ENCODE measurements around the gene REEP6. TPM values are rescaled to one million over a fixed set of nuclear protein-coding genes. Genes with fewer than 3 reads are reported as not detected.

REEP6 gene
- polyA plus RNA-seq (ENCODE audit: insufficient read length in 4 of 4): 10 to 100 TPM; 12.5 to 24.8 (median 18.2) TPM

DNA sequence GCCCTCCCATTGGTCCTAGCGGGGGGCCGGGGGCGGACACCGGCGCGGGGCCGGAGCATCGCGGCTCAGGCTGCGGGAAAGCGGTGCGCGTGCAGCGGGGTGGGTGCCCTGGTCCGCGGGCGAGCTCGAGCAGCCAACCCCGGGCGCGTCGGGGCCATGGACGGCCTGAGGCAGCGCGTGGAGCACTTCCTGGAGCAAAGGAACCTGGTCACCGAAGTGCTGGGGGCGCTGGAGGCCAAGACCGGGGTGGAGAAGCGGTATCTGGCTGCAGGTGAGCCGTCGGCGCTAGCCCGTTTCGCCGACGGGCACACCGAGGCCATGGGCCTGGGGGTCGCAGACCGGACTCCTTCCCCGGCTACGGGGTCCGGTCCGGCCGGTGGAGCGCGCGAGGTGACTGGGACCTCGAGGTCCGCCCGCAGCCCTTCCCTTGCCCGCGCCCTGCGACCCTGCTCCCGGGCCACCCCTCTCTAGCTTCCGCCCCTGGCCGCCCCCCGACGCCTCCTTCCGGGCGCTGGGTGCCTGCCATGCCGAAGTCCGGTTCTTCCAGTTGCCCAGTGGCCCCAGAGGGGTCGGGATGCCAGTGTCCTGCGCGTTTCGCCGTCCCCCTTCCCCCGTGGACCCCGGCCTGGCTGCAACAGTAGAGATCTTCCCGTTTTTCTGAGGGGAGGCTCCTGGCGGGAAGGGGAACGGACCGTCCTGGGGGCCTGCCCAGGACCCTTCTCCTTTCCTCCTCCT lies at the start of gene REEP6:
REEP6 (plus strand) TSS at position 68 of the 735 bp plus-strand sequence; CDS start at position 157, 89 bp downstream.
- DNase-seq (ENCODE audit: low read depth in 4 of 4, low spot score in 2 of 4): no peak

DNA sequence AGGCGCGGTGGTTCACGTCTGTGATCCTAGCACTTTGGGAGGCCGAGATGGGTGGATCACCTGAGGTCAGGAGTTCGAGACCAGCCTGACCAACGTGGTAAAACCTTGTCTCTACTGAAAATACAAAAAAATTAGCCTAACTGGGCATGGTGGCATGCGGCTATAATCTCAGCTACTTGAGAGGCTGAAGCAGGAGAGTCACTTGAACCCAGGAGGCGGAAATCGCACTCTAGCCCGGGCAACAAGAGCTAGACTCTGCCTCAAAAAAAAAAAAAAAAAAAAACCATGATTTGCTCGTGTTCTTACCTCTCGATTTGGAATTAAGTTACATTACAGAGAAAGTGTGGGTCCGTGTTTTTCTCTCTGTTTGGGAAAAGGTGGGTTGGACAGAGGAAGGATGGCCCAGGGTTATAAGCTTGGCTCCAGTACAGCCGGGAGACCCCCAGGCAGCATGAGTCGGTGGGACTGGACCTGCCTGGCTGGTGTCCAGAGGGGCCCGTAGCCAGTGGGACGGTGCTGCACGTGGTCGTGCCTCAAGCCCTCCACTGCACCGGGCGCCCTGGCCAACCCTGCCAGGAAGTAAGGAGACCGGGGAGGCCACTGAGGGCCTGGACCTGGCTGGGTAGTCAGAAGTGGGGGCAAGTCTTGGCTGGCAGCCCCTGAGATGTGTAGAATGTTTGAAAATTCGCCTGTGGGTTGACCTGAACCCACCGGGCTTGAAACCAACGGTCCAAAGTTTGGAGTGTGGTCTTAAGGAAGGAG lies 49.1 kb upstream of the REEP6 start:
- no peak for DNase-seq (ENCODE audit: low read depth in 4 of 4, low spot score in 2 of 4)

DNA sequence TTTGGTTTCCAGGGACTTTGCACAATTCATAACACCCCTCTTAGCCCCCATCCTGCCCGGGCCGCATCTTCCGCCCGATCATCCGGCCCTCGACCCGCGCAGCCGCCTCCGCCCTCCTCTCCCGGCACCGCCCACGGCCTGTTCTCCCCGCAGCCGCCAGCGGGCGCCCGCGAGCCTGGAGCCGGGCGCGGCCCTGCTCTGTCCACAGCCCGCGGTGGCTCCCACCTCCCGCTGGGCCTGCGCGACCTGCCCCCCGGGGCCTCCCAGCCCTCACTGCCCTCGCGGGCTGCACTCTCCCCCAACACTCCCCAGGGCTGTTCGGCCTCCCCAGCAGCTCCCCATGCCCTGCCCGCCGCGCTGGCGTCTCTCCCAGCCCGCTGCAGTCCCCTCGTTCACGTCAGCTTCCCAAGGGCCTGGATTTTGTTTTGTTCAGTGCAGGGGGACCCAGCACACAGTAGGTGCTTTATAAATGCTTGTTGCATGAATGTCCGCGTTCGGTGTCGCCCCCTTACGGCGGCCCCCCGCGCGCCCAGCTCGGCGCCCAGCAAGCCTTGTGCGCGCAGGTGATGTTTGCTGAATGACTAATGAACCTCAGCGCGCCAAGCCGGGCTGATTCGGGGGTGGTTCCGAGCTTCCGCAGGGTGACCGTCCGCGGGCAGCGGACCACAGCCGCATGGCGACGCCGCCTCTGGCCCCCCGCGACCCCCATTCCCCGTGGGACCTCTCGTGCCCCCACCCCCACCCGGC lies 45.6 kb upstream of the REEP6 start:
- no peak for DNase-seq (ENCODE audit: low read depth in 4 of 4, low spot score in 2 of 4)

DNA sequence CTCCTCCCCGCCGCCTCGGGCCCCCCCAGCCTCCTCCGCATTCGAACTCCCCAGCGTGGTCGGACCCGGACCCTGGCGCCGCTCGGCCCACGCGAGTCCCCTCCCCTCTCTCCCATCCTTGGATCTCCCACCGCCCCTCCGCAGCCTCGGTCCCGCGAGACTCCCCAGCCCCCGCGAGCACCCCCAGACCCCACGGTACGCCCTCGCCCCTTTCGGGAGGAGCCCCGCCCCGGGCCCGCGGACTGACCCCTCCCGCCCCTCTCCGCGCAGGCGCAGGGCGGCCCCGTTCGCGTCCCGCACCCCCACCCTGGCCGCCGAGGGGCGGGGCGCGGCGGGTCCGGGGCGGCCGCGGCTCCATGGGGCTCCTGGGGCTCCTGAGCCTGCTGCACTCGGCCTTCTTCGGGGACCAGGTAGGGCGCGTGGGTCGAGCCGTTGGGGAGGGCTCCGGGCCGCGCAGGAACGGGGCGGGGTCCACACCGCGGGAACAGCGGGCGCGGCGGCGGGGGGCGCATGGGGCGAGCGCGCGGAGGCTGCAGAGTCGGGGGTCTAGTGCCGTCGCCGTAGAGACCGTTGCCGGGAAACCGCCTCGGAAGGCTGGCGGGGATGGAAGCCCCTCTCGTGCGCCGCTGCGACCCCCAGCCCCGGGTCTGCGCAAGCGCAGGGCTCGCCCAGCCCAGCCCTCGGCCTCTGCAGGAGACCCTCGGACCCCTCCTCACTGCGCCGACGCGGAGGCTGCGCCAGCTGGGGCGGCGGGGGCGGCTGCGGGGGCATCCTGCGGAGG lies 44.9 kb upstream of the REEP6 start:
- DNase-seq (ENCODE audit: low read depth in 4 of 4, low spot score in 2 of 4): no peak

DNA sequence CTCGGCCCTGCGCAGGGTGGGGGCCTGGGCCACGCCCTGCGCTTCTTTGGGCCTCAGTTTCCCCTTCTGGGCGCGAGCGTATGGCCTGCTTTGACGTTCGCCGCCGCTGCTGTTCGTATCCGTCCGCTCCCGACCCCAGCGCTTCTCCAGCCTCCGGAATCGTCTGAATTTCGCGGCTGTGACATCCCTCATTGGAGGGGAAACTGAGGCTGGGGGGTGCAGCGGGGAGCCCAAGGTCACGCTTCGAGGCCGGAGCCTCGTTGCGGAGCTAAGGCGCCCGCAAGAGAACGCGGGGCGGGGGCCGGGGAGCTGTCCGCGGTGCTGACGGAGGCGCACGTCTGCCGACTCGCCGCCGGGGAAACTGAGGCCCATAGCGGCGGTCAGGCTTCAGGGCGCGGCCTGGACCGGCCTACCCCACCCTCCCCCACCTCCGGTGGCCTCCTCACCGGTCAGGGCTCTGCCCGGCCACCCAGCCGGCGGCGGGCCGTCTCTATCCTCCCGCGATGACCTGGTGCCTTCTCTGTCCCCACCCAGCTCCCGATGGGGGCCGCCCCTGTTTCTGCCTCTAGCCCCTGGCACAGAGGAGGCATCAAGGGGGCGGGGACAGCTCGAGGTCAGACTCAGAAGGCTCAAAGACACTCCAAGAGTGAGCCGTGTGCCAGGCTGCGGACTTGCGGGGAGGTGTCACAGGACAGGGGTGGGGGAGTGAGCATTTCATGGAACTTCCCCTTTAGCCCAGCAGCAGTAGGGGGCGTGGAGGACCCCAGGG lies 44.1 kb upstream of the REEP6 start:
- DNase-seq (ENCODE audit: low read depth in 4 of 4, low spot score in 2 of 4): no peak

DNA sequence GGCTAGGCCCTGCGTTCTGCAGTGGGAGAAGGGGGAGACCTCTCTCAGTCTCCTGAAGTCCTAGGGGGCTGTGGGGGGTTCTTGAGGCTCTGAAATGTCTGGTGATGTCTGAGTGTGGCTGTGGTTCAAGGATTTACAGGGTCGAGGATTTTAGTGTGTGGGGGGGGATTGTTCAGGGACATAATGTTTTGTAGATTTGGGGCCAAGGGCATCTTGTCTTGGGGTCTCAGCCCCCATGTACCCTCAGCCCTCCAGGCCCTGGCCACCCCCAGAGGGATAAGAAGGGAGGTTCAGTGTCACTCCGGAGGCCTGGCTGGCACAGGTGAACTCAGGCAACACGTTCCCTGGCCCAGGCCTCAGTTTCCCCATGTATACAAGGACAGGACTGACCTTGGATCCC lies 43.5 kb upstream of the REEP6 start:
- no peak for DNase-seq (ENCODE audit: low read depth in 4 of 4, low spot score in 2 of 4)

DNA sequence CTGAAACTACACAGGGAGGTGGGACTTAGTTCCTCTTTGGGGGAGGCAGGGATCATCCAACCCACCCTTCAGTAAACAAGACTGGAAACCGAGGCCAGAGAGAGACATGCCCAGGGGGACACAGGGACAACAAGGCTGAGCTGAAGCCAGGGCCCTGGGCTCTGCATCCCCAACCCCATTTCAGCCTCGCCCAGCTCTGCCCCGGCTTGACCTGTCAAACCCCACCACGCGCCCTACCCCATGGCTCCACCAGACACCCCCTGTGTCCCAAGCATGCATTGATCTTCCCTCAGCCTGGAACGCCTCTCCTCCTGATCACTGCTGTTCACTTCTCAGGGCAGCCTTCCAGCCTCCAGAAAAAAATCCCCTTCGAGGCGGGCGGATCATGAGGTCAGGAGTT lies 43.0 kb upstream of the REEP6 start:
- no peak for DNase-seq (ENCODE audit: low read depth in 4 of 4, low spot score in 2 of 4)

DNA sequence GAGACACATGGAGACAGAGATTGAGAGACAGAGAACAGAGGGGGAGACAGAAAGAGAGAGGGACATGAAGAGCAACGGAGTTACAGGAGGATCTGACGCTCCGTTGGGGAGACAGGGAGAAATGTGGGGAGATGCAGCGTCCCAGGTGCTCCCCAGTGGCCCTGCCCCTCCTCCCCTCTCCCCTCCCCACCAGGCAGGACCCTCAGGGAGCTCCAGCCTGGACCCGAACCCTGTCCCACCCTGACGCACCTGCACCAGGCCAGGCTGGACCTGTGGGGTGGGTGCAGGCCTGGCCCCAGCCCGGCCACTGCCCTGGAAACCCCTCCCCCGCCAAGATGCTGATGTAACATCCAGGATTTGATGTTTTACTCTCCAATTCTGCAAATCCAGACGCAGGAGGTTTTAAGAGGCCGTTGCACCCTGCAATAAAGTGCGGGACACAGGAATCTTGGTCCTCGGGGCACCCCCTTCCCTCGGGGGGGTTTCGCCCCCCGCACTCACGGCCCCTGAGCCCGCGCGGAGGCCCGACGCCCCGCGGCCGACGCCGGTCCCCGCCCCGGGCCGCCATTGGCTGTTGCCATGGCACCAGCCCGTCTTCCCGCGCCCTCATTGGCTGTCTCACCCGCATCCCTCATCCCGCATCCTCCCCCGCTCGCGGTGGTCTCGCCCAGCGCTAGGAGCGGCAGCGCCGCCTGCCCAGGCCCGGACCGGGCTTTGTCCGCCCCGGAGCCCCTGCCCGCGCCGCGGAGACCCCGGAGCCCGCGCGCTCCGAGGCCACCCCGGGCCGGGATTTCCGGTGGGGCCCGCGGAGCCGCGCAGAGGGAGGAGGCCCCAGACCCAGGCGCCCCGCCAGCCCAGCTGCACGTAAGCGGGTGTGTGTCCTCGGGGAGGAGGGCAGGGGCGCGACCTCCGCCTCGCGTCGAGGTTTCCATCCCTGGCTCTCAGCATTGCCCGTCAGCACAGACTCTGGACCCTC lies 41.2 kb upstream of the REEP6 start, which contains the start of gene APC2:
APC2 (plus strand) TSS at position 655 of the 976 bp plus-strand sequence. CDS start 2,881 bp downstream, outside the sequence.
- DNase-seq (ENCODE audit: low read depth in 4 of 4, low spot score in 2 of 4): no peak

DNA sequence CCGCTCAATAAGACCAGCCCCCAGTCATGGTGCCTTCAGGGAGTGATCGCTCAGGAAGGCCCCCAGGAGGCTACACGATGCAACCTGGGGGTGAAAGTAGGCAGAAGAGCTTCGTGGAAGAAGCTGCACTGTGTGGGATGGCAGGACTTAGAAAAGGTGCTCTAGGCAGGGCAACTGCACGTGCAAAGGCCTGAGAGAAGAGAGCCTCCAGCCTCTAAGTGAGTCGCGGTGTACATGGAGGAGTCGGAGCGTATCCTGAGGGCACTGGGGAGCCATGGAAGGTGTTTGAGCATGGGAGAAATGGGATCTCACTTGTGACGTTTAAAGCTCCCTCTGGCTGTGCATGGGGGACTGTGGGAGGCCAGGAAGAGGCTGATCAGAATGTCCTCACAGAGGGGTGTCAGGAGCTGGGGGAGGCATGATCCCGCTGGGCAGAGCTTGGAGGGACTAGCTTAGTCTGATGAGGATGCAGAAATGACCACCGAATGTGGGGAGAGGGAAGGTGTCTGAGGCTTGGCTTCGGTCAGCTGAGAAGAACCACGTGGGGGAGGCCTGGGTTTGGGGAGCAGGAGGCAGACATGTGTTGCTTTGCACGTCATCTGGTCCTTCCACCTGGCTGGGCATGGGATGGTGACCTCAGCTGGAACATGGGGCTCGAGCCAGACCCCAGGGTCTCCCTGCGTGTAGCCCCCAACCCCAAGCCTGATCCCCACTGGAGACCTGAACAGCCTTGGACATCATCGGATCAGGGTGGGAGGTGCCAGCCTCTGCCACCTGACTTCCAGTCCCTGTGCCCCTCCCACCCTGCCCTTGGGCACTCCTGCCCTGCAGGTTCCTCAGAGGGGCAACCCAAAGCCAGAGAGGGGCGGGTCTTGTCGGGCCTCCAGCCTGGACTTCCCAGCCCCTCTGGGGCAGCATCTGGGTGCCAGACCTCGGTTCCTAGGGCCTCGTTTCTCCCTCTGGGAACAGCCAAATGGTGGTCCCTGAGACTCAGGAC lies 39.9 kb upstream of the REEP6 start:
- DNase-seq (ENCODE audit: low read depth in 4 of 4, low spot score in 2 of 4): no peak

DNA sequence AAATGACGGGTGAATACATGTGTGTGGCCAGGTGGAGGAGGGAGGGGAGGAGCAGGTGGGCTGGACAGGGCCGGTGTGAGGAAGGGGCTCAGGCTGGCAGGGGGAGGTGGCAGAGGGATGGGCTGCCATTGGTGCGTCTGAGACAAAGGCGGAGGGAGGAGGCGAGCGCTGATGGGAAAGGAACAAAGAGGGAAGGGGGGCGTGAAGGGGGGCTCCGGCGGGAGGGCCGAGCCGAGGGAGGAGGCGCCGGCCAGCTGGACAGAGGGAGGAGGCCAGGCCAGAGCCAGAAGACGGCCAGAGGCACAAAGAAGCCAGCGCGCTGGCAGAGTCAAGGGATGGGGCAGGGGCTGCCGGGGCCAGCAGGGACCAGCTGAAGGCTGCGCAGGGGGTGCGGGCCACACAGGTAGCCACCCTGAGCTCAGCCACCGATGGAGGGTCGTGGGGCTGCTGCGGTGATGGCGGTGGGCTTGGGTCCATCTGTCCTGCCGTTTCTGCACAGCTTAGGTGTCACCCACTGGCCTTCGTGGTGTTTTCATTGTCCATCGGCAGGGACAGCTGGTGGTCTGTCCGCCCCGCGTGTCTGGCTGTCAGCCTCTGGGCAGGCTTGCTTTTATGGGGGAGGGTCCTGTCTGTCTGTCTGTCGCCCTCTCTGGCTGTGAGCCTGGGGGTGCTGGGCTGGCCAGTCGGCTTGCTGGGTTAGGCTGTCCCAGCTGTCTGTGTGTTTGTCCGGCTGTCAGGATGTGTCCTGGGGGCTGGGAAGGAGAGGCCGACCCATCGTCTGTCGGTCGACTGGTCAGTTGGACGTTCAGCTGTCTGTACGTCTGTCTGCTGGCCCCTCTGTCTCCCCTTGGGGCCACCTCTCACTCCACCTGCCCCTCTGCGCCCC lies 38.8 kb upstream of the REEP6 start:
- DNase-seq (ENCODE audit: low read depth in 4 of 4, low spot score in 2 of 4): no peak

DNA sequence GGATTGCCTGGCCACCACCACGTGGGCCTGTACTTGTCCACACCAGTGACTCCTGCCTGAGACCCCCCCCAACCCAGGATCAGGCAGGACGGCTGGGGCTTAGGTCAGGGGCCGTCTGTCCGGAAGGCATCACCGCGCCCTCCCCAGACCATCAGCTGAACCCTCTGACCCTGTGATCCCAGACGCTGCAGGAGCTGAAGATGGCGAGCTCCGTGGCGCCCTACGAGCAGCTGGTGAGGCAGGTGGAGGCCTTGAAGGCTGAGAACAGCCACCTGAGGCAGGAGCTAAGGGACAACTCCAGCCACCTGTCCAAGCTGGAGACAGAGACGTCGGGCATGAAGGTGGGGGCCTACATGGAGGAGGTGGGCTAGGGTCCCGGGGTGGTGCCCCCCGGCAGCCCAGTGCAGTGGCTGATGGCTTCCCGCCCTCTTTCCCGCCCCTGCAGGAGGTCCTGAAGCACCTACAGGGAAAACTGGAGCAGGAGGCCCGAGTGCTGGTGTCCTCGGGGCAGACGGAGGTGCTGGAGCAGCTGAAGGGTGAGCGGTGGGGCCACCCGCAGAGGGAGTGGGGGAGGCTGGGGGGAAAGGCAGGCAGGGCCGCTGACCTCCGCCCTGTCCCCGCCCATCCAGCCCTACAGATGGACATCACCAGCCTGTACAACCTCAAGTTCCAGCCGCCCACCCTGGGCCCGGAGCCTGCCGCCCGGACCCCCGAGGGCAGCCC lies 38.0 kb upstream of the REEP6 start:
- DNase-seq (ENCODE audit: low read depth in 4 of 4, low spot score in 2 of 4): no peak

DNA sequence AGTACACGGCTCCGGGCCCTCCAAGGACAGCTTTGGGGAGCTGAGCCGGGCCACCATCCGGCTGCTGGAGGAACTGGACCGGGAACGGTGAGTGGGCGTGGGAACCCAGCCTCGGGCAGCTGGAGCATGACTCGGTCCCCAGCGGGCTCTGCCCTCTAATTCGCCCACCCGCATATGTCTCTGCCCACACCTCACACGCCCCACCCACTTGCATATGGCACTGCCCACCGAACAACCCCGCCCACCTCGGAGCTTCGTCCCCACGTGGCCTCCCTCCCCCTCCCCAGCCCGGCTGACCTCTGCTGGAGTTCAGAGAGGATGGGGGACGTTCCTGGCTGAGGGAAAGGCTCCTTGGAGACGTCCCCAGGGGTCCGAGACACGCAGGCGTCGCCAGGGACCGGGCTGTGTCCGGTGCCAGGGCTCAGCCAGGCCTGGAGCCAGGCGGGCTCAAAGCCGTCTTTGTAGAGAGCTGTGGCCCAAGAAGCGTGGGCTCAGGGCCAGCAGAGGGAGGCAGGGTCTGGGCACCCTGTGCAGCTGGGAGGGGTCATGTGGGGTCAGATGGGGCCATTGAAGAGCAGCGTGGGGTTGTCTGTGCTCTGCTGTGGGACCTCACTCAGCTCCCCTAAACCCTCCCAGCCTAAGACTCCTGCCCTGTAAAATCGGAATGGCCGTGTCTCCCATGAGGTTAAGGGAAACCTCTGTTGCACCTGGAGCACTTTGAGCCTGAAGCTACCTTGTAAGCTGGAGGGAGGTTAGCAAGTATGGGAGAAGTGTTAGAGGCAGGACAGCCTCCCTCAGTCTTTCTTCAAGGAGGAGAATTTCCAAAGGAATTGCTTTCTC lies 37.2 kb upstream of the REEP6 start:
- DNase-seq (ENCODE audit: low read depth in 4 of 4, low spot score in 2 of 4): no peak

DNA sequence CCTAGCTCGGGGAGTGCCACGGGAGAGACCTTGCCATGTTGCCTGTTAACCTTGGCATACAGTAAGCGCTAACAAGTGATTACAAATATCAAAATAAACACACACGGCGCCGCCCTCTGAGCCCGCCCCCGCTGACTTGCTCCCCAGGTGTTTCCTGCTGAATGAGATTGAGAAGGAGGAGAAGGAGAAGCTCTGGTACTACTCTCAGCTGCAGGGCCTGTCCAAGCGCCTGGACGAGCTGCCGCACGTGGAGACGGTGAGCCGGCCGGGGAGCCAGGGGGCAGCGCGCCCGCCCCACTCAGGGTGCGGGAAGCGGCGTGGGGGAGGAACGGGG lies 36.0 kb upstream of the REEP6 start:
- DNase-seq (ENCODE audit: low read depth in 4 of 4, low spot score in 2 of 4): no peak

DNA sequence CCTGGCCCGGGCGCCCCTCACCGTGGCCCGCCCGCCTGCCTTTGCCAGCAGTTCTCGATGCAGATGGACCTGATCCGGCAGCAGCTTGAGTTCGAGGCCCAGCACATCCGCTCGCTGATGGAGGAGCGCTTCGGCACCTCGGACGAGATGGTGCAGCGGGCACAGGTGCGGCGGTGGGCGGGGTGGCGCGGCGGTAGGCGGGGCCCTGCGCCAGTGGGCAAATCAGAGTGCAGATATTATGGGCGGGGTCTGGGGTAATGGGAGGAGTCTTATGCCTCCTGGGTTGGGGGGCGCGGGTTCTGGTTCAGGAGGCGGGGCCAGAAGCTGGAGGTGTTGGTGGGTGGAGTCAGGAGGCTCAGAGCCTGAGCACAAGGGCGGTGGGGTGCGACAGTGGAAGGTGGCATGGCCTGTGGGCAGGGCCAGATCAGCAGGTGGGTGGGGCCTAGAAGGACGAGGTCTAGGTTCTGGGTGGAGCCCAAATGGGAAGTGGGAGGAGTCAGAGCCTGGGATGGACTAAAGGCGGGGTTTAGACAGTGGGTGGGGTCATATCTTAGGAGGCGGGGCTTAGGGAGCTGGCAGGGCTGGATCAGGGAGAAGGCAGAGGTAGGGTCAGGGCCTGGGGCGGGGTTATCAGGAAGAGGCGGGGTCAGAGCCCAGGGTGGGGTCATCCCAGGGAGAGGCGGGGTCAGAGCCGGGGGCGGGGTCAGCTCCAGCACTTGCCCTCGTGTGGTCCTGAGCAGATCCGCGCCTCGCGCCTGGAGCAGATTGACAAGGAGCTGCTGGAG lies 35.5 kb upstream of the REEP6 start:
- DNase-seq (ENCODE audit: low read depth in 4 of 4, low spot score in 2 of 4): no peak
